ENCODE results near the gene ELOVL4. TPM values are rescaled to one million over a fixed set of nuclear protein-coding genes. Genes with fewer than 3 reads are reported as not detected.
A peak's percentile ranks its signal among the peaks of the same experiment; 100 is the strongest.

The ELOVL4 gene
- total and polyA plus RNA-seq, 2 of the 13 experiments (the other 11 are each of a cell fraction or from before 2014, with no cell fraction given): 0.04 TPM; not detected in 1

- TF ChIP-seq TCF7 (IDR thresholded peaks at IDR 0.05; ENCODE audit: low read depth) (no peak), HOXA5 (CRISPR knock-in tag; IDR thresholded peaks at IDR 0.05) (peak; percentile 75; the same call in 1 of the 2 replicates), KMT2B (CRISPR knock-in tag; IDR thresholded peaks at IDR 0.05) (peak; percentile 51; the same call in 1 of the 2 replicates), ZMYM3 (CRISPR knock-in tag; IDR thresholded peaks at IDR 0.05) (0 out of 2 replicates have a peak, but pooled peaks have one; percentile 16), NCOA5 (CRISPR knock-in tag; IDR thresholded peaks at IDR 0.05) (no peak), TFDP2 (CRISPR knock-in tag; IDR thresholded peaks at IDR 0.05) (peak; percentile 47; the same call in 1 of the 2 replicates), YY1 (IDR thresholded peaks at IDR 0.05; ENCODE audit: insufficient read depth, insufficient replicate concordance, low read depth, low read length) (peak; percentile 43), MAZ (IDR thresholded peaks at IDR 0.05; ENCODE audit: borderline replicate concordance, low read depth, low read length) (no peak), MAZ (CRISPR knock-in tag; IDR thresholded peaks at IDR 0.05; ENCODE audit: low read depth) (peak; percentile 36; the same call in 1 of the 2 replicates), ZNF781 (CRISPR knock-in tag; IDR thresholded peaks at IDR 0.05; ENCODE audit: borderline replicate concordance, not compliant biosample characterization) (peak; percentile 30), ZSCAN21 (CRISPR knock-in tag; IDR thresholded peaks at IDR 0.05; ENCODE audit: borderline replicate concordance) (no peak), NR2C2 (CRISPR knock-in tag; IDR thresholded peaks at IDR 0.05; ENCODE audit: borderline replicate concordance) (0 out of 2 replicates have a peak, but pooled peaks have one; percentile 25), SAP130 (CRISPR knock-in tag; IDR thresholded peaks at IDR 0.05; ENCODE audit: low read depth) (peak; percentile 49), MTA1 (CRISPR knock-in tag; IDR thresholded peaks at IDR 0.05; ENCODE audit: borderline replicate concordance) (0 out of 2 replicates have a peak, but pooled peaks have one; percentile 31), MED8 (CRISPR knock-in tag; IDR thresholded peaks at IDR 0.05; ENCODE audit: insufficient replicate concordance) (no peak), HOXA3 (CRISPR knock-in tag; IDR thresholded peaks at IDR 0.05) (peak; percentile 73), TBX3 (IDR thresholded peaks at IDR 0.05; ENCODE audit: borderline replicate concordance) (no peak), MZF1 (CRISPR knock-in tag; IDR thresholded peaks at IDR 0.05; ENCODE audit: borderline replicate concordance) (peak; percentile 27; the same call in 1 of the 2 replicates), ZNF543 (CRISPR knock-in tag; IDR thresholded peaks at IDR 0.05) (peak; percentile 42; the same call in 1 of the 2 replicates), ATF3 (CRISPR knock-in tag; IDR thresholded peaks at IDR 0.05) (no peak), ZNF550 (CRISPR knock-in tag; IDR thresholded peaks at IDR 0.05; ENCODE audit: borderline replicate concordance) (0 out of 2 replicates have a peak, but pooled peaks have one; percentile 43), ZNF772 (CRISPR knock-in tag; IDR thresholded peaks at IDR 0.05) (peak; percentile 68; the same call in 1 of the 2 replicates), HIVEP1 (CRISPR knock-in tag; IDR thresholded peaks at IDR 0.05) (no peak), ZNF788 (CRISPR knock-in tag; IDR thresholded peaks at IDR 0.05; ENCODE audit: borderline replicate concordance) (peak; percentile 58; the same call in 1 of the 2 replicates), MEF2D (CRISPR knock-in tag; IDR thresholded peaks at IDR 0.05) (0 out of 2 replicates have a peak, but pooled peaks have one; percentile 55), ZIK1 (CRISPR knock-in tag; IDR thresholded peaks at IDR 0.05; ENCODE audit: borderline replicate concordance, low read depth) (0 out of 2 replicates have a peak, but pooled peaks have one; percentile 33), SATB2 (CRISPR knock-in tag; IDR thresholded peaks at IDR 0.05) (no peak), LBX2 (CRISPR knock-in tag; IDR thresholded peaks at IDR 0.05; ENCODE audit: borderline replicate concordance) (peak; percentile 34; the same call in 1 of the 2 replicates), TARDBP (CRISPR knock-in tag; IDR thresholded peaks at IDR 0.05) (peak; percentile 65; the same call in 1 of the 2 replicates)
Measured at GRCh38 chr6:79869600-79870084, 77.7 kb downstream of the ELOVL4 start (continued).
